ENCODE measurements around the gene ITGA11.

The ITGA11 gene

GRCh38 chr15:68333775-68334470 lies 98.0 kb downstream of the ITGA11 start:
- in situ Hi-C loops (cut with HindIII; ENCODE audit: low sequenced_read_pairs): no loop called here

GRCh38 chr15:68332266-68332665 lies 99.7 kb downstream of the ITGA11 start:
- in situ Hi-C loops (cut with HindIII; ENCODE audit: low sequenced_read_pairs): no loop called here

- in situ Hi-C loops (cut with HindIII; ENCODE audit: low sequenced_read_pairs): no loop called here
Observed at GRCh38 chr15:68330901-68331300, 101.1 kb downstream of the ITGA11 start.

- in situ Hi-C loops (cut with HindIII; ENCODE audit: low sequenced_read_pairs): no loop called here
Observed at GRCh38 chr15:68330416-68330815, 101.5 kb downstream of the ITGA11 start.

- in situ Hi-C loops (cut with HindIII; ENCODE audit: low sequenced_read_pairs): no loop called here
Observed at GRCh38 chr15:68328964-68329363, 103.0 kb downstream of the ITGA11 start.

- in situ Hi-C loops (cut with HindIII; ENCODE audit: low sequenced_read_pairs): no loop called here
Observed at GRCh38 chr15:68328443-68328842, 103.5 kb downstream of the ITGA11 start.

GRCh38 chr15:68326711-68327354 lies 105.1 kb downstream of the ITGA11 start:
- in situ Hi-C loops (cut with HindIII; ENCODE audit: low sequenced_read_pairs): no loop called here

DNA sequence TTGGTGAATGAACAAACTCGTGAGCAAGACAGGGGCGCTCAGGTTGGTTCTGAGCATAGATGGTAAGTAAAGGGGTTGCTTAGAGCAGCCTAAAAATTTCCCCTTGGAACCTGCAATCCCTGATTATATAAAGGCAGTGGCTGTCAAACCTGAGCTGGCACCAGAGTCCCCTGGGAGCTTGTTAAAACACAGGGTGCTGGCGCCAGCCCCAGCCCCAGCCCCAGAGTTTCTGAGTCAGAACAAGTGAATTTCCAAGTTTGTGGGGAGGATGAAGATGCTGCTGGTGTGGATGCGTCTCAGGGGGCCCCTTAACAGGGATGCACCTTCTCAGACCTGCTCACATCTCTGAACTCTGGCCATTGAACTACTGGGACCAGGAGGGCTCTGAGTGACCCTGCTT lies 106.2 kb downstream of the ITGA11 start:
- in situ Hi-C loops (cut with HindIII; ENCODE audit: low sequenced_read_pairs): no loop called here

- in situ Hi-C loops (cut with HindIII; ENCODE audit: low sequenced_read_pairs): no loop called here
Observed at GRCh38 chr15:68322796-68323195, 109.2 kb downstream of the ITGA11 start.

GRCh38 chr15:68321229-68321628 lies 110.7 kb downstream of the ITGA11 start:
- in situ Hi-C loops (cut with HindIII; ENCODE audit: low sequenced_read_pairs): no loop called here

- in situ Hi-C loops (cut with HindIII; ENCODE audit: low sequenced_read_pairs): no loop called here
Observed at GRCh38 chr15:68319997-68320396, 112.0 kb downstream of the ITGA11 start.

- in situ Hi-C loops (cut with HindIII; ENCODE audit: low sequenced_read_pairs): no loop called here
Observed at GRCh38 chr15:68318931-68319909, 112.7 kb downstream of the ITGA11 start.

- in situ Hi-C loops (cut with HindIII; ENCODE audit: low sequenced_read_pairs): no loop called here
Observed at GRCh38 chr15:68318008-68318835, 113.7 kb downstream of the ITGA11 start.

- in situ Hi-C loops (cut with HindIII; ENCODE audit: low sequenced_read_pairs): no loop called here
Observed at GRCh38 chr15:68317281-68318007, 114.5 kb downstream of the ITGA11 start.

- in situ Hi-C loops (cut with HindIII; ENCODE audit: low sequenced_read_pairs): no loop called here
Observed at GRCh38 chr15:68316061-68316804, 115.7 kb downstream of the ITGA11 start.

GRCh38 chr15:68315495-68316031 lies 116.4 kb downstream of the ITGA11 start:
- in situ Hi-C loops (cut with HindIII; ENCODE audit: low sequenced_read_pairs): no loop called here

DNA sequence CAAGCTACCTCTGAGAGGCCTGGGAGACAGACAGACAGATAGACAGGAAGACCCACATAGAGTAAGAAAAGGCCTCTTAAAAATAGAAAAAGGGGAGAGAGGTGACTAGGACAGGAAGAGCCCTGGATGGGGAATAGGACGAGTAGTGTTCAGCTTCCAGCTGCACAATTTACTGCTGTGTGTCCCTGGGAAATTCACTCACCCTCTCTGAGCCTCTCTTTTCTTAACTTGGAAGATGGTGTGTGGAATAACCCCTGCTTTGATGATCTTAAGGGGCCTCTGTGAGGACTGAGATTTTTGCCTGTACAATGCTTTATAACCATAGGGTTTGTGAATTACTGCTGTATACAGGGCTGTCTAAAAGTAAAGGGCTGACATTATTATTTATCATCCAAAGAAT lies 116.9 kb downstream of the ITGA11 start:
- in situ Hi-C loops (cut with HindIII; ENCODE audit: low sequenced_read_pairs): no loop called here

DNA sequence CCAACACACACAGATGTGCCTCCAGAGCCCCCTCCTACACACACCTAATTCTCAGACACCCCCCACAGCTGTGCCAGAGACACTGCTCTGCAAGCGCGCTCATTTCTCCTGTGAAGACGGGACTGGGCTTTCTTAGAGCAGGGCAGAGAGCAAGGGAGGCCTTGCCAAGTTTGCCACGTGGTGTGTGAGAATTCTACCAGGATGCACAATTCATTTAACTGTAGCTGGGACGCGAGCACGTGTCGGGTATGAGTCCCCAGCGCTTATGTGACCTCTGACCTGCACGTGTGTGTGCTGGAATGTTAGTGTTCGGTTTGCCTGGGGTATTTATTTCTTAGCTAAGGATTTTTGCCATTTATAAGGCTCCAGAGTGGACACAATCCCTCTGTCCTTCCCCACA lies 117.4 kb downstream of the ITGA11 start:
- in situ Hi-C loops (cut with HindIII; ENCODE audit: low sequenced_read_pairs): no loop called here

Data from DLD1 (cell line).